Hematopoietic multipotent progenitor cell treated with erythropoietin and hydrocortisone succinate and interleukin-3 and kit ligand, for 15 days (in vitro differentiated cells): ENCODE data around the gene HMCN2.
"Not testable (repeated sequence)": the region's sequence is repeated elsewhere in the genome, so short reads cannot be mapped to it uniquely, and the experiment has no call there.

Source experiments
- DNase-seq: peaks from one replicate; pipeline ENCODE4 v3.0.0-alpha.2; 2015; ENCODE audit warnings: low spot score

Gene HMCN2

DNA sequence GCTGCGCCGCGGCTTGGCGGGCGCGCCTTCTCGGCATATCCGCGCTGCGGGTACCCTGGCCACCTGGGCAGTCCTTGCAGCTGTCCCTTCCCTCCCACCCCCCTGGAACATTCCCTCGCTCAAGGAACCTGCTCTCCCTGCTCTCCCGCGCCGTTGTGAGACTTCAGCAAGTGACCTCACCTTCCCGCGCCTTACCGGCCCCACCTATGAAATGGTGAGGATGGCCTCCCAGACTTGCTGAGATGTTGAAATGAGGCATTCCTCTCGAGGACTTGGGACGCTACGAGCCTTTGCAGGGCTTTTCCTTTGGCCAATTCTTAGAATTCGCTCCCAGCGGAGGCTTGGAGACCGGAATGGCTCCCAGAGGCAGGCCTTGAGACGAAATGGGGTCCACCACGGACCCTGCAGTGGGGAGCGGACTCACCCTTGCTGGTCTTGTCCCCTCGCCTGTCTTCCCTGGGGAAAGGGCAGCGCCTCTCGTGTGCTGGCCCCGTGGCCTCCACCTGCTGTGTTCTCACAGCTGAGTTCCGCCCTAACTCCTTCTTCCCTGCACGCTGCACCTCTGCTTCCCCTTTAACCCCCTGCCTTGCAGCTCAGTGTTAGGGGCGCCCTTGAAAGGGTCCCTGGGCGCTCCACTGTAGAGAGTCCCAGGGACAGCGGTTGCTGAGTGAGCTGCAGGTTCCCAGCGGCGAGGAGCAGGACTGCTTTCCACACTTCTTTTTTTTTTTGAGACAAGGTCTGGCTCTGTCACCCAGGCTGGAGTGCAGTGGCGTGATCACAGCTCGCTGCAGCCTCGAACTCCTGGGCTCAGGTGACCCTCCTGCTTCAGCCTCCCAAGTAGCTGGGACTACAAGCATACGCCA, 907 bp downstream of the HMCN2 start:
- no peak for DNase-seq

DNA sequence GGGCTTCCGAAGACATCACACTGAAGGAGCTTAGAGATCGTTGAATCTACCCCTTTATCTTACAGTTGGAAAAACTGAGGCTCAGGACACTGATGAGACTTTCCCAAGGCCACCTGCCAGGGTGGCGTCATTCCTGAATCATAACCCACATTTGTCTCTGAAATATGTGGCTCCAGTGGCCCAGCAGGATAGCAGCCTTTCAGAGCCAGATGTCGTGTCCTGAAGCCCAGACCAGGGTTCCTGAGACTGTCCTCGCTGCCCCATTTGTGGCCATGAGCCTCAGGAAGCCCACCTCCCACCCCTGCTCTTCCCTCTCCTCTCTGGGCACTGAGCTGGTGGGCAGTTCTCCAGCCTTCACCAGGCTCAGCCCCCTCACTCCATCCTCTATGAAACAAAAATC, 2.4 kb downstream of the HMCN2 start:
- no peak for DNase-seq

DNA sequence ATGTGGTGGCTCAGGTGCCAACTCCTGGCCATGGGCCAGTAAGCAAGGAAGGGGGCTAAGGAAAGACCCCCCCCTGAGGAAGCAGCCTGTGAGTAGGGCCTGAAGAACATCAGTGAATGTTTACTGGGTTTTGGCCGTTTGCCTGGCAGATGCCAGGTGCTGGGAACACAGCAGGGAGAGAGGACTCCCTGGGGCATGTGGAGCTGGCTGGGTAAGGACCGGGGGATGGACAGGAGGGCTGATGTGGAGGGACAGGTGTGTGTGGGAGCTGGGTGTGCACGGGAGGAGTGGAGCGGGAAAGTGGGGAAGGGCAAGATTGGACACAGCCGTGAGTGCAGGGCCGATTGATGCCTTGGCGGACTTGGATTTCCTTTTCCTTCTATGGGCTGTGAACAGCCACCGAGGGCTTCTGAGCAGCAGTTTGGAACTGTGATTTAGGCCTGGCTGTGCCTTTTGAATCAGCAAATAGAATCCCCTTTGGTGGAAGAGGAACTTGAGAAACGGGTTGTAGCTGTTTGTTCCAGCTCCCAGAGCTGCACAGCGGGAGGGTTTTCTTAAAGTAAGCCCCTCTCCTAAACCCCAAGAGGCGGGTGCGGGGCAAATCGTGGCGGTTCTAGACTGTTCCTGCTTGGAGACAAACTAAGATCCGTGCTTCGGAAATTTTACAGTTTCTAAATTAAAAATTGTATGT, 3.1 kb downstream of the HMCN2 start:
- no peak for DNase-seq

DNA sequence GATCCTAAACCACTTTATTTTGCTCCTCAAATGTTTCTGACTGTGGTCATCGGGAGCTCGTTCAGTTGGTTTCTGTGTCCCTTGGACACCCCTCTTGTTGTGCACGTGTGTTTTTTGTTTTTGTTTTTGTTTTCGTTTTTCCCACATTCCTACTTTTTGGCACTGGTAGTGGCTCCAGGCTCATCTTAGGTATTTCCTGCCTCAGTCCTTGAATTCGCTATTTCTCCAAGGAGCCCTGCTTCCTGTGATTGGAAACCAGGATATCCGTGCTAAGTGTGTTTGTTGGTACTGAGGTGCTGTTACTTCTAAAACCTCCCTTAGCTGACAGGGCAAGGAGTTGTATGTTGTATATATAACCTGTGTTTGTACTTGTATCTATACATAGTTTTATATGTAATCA, 5.9 kb downstream of the HMCN2 start:
- no peak for DNase-seq

DNA sequence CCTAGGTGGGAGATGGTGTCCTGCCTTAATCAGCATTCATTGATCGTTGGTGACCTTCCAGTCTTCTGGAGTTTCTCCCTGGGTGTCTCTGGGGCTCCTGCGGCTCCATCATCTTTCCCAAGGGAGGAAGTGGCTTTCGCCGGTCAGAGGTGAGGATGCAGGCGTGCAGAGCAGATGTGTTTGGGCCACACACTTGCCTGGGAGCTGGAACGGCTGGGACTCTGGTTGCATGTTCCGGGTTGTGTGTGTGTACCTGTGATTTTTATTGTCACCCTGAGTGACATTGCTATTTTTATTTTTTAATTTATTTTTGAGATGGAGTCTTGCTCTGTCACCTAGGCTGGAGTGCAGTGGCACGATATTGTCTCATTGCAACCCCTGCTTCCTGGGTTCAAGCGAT, 9.6 kb downstream of the HMCN2 start:
- DNase-seq: no peak

DNA sequence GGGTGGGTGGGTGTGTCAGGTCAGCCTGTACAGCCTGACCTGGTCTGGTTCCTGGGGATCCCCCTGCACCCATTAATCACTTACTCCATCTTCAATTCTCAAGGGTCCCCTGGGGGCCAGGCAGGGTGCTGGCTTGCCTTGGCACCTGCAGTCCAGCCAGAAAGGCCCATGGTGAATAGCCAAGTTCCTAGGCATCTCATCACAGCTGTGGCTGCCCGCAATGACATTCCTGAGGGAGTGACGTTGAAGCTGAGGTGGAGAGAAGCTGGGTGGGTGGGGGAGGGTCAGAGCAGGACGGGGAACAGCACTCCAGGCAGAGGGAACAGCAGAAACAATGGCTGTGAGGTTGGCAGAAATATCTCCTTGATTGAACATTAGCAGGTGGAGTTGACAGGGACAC, 10.6 kb downstream of the HMCN2 start:
- DNase-seq: no peak

DNA sequence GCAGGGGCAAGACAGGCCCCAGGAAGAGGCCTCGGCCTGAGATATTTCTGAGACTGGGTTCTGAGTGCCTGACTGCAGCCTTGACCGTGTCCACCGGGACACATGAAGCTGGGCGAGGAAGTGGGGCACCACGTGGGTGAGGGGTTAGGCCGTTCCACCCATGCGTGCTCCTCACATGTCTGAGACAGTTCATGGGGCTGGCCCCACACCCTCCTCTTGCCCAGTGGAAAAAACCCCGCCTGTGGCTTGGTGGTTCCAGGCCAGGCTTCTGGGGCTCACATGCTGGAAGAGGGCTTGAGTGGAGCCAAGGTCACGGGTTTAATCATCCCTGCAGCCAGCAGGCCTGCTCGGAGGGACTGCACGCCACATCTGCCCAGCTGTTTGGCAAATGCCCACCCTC, 11.4 kb downstream of the HMCN2 start:
- no peak for DNase-seq

DNA sequence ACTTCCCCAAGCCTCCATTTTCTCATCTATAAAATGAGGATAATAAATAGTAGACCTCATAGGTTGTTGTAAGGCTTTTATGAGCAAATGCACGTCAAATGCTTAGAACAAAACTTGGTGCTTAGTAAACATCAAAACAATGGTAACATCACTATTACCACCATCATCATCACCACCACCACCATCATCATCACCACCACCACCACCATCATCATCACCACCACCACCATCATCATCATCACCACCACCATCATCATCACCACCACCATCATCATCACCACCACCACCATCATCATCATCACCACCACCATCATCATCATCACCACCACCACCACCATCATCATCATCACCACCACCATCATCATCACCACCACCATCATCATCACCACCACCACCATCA, 12.0 kb downstream of the HMCN2 start:
- DNase-seq: not testable (repeated sequence)

DNA sequence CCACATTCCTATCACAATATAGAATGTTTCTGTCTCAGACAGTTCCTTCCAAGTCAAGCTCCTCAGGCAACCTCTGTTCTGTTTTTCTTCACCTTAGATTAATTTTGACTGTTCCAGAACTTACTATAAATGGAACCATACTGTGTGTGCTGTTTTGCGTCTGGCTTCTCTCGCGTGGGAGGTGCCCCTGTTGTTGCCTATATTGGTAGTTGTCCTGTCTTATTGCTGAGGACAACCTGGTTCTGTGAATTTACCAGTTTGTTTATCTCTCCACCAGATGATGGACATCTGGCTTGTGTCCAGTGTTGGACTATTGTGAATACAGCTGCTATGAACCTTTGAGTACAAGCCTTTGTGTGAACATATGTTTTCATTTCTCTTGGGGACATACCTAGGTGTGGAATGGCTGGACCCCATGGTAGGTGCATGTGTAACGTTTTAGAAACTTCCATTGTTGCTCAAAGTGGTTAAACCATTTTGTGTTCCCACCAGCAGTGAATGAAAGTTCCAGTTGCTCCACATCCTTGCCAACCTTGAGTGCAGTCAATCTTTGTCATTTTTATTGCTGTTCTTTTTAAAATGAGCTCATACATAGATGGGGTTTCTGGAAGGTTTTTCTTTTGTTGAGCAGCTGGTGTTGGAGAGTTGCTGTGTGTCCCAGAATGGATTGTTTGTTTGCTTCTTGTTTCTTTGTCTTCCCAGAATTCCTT, 18.1 kb downstream of the HMCN2 start:
- DNase-seq: no peak

DNA sequence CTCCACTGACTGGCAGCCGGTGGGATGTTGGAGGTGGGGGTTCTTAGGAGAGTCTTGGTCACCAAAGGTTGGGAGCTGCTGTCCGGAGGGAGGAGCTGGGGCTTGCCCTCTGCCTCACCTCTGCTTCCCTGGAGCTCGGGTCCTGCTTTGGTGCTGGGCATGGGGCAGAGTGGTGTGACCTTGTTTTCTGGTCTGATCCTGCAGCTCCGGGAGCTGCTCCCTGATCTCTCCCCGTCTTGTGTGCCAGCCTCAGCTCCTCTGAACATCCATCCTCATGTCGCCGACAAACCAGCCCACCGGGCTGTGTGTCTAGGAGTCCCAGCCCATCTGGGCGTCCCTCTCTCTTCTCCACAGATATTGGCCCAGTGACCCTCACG, 18.7 kb downstream of the HMCN2 start:
- DNase-seq: no peak

DNA sequence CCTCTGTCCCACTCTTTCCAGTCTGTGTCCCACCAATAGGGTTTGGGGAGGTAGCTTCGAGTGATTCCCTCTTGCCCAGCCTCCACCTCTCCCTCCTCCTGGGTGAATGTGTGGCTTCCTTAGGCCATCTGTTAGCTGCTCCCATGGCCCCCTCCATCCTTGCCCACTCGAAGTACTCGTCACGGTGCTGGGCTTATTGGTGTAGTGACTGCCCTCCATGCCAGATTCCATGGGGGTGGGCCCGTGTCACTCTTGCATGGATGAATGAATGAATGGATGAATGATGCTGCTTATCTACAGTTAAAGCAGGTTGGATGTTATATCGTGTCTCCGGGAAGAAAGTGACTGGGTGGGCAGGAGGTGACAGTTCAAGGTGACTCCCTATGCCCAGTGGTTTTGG, 19.1 kb downstream of the HMCN2 start:
- no peak for DNase-seq

DNA sequence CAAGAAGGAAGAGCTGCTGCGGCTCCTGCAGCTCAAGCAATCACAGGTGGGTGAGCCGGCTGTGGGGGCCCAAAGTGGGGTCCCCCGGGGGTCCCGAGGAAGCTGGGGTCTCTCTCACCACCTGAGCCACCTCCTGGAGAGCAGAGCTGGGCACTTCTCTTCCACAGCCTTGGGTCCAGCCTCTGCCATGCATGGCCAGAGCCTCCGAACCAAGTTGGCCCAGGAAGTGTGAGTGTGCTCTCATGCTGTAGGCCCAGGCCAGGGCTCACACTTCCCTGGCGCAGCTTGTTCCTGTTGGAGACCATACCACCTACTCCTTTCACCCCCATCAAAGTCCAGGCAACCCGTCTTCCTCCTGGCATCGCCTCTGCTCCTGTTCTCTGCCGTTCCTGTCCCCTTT, 19.7 kb downstream of the HMCN2 start:
- DNase-seq: no peak

DNA sequence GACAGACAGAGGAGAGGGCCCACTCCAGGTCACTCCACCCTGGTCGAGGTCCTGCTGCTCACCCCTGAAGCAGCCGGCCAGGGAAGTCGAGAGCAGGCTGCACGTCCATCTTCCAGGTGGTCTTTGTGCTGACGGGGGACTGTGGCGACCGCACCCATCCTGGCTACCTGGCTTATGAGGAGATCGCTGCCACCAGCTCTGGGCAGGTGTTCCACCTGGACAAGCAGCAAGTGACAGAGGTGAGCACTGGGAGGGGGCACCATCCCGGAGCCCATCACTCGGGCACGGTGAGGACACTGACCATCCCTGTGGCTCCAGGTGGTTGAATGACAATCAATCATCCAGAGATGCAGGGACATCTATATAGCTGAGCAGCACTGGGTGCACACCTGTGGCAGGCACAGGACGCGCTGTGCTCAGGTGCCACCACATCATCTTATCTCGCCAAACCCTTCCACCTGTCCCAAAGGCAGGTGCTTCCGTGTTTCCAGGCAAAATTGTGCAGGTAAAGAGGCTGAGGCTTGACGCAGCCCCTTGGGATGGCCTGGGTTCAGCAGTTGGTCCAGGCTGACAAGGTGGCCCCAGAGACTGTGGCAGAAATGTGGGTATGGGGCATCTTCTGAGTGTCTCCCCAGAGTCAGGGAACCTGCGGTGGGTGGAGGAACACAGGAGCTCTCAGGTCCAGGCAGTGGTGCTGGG, 20.7 kb downstream of the HMCN2 start:
- DNase-seq: no peak

DNA sequence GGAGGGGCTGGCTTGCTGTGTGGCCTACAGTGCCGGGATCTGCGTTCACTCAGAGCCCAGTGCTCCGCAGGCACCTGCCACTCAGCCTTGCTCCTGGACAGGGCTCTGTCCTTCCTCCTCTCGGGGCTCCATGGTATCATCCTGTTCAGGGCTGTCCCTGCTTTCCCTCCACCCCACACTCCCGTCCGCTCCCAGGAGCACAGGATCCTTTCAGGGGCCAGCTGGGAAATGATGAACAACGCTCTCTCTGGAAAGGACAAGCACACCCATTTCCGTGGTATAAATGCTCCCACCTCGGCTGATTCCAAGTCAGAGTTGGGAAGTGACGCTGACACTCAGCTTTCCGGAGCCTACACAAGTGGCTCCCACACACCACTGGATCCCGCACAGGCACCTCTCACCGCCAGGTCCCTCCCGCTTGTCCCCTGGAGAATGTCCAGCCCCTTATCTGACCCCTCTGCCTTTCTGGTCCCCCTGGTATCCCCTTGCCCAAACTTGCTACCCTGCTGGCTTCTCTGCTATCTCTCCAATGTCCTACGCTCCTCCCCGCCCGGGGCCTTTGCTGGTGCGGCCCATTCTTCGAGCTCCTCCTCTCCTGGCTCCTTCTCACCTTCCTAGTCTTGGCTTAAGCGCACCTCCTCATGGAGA, 21.3 kb downstream of the HMCN2 start:
- DNase-seq: no peak

DNA sequence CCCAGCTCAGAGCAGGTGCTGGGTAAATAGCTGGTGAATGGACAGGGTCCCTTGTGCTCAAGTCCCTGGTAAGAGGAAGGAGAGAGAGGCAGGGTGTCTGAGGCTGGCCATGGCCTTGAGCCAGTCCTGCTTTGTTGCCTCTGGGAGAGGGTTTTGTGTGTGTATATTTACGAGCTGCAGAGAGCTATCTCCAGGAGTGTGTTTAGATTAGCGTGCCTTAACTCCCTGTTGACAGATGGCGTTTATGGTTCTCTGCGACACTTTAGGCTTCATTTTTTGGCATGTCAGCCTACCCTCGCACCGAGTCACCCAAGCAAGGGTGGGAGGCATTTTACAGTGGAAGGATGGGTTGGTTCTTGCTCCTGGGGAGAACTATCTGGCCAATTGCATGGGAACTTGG, 22.2 kb downstream of the HMCN2 start:
- no peak for DNase-seq

DNA sequence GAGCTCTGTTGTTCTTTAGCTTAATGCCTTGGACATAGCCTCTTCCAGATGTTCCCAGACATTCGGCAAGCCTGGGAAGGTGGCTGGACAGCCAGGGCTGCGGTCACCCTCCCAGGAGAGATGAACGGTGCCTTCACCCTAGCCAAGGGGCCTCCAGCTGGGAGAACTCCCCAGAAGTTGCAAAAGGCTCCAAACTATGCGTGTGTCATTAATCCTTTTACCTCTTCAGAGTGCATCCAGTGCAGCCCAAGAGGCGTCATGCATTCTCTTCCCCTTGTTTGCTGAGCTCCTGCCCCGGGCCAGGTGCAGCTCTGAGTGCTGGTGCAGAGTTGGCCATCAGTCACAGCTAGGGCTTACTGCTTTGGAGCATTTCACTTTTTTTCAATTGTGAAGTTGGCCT, 22.8 kb downstream of the HMCN2 start:
- no peak for DNase-seq

DNA sequence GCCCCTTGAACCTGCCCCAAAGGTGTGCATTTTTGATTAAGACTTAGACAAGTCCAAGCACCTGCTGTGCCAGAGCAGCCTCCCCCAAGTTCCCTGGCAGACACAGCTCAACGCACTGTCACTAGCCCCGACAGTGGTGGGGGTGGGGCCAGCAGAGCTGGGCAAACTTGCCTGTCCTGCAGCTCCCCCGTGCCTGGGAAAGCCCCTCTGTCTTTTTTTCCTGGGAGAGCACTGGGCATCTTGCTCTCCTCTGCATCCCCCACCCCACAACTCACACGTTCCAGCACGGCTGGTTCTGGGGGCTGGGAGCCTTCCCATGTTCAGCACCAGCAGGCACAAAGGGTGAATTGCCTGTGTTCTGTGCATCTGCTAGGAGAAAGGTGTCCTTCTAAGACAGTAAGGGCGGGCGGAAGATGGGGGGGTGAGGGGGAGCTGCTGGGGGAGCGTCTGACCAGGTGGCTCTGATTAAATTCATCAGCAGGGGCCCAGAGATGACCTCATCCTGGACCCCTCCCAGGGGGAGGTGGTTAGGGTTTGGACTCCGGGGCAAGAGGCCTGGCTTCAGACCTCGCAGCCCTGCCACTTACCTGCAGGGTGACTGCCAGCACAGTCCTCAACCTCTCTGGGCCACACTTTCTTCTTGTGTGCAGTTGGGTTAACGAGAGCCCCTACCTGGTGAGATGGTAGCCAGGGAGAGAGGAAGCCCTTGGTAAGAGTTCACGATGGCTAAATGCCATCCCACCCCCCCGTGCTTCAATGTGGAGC, 23.5 kb downstream of the HMCN2 start:
- no peak for DNase-seq

DNA sequence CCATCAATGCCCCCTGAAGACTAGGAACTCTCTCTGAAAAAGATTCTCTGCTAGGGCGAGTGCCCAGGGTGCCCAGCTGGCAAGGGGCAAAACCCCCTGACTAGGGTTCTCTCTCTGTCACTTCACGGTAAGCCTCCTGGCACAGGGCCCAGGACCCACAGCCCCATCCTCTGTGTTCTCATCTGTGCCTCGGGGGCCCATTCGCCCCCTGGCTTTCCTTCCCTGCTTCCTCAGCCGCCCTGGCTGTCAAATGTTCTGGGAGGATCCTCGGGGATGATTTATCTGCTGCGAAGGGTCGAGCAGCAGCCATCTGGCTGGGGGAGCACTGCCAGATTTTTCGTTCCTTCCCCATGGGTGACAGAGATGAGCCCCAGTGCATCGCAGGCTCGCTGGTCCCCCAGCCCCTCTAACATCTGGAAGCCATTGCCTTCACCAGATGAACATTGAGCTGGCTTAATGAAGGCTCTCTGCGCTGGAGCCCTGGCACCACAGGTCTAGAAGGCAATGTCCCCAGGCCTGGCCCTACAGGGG, 24.2 kb downstream of the HMCN2 start:
- no peak for DNase-seq

DNA sequence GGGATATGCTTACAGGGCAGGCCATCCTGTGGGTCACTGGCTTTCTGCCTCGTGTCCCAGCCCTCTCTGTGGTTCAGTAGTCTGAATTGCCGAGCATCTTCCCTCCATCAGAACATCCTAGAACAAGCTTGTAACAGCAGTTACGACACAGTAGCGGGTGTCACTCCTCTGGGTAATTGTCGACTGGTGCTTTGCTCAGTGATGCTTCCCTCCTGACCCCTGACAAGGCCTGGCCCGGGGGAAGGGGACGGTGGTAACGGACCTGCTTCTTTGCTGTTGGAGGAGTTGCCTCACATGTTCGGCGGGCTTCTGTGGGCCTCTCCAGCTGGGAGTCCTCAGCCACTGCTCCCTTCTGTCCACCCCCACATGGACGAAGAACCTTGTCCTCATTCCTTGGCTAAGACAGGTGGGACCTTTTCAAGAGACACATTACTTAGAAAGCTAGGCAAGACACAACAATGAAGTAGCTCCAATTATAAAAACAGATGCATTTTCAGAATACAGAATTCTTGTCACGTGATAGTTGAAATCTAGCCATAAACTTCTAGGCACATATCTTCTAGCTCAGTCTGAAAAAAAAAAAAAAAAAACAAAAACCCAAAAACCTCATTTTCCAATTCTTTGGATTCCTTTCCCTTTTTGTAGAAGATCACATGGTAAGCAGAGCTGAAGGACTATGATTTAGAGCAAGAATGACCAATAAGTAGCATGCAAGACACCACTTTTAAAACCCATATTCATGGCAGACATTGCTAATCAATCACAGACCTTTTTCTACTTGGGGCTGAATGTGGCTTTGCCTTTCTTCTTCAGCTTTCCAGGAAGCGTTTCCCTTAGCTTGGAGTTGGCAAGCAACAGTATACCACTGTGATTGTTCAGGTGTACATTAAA, 25.0 kb downstream of the HMCN2 start:
- DNase-seq: no peak

DNA sequence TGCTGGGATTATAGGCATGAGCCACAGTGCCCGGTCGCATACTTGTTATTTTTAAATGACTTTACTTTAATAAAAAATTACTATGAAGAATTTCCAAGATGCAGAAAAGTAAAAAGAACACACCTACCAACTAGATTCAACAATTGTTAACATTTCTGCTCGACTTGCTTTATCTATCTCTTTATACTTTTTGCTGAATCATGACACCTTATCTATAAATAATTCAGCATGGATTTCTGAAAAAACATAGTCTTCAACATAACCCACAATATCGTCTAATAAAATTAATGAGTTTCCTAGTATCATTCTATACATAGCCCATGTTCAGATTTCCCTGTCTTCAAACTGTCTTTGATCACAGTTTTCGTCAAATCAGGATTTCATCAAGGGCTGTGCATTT, 25.9 kb downstream of the HMCN2 start:
- no peak for DNase-seq
